ENCODE data around the gene RBPJ.

DNA sequence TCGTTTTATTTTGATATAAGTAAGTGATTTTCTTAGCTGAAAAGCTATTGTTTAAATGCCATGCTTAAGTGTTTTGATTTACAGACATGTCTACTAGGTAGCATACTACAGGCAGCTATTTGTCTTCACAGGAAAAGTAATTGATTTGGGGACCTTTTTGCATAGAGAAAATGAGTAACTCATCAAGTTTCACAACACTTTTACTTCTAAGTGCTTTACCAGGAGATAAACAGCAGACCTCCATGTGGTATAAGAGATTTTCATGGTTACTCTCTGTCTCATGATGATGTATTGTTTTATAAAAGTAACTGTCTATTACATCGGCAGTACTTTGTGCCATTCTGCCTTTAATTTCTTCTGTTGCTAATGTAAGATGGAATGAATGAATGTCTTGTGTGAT, 28.7 kb downstream of the RBPJ start:
- TF ChIP-seq, protein P1, sequence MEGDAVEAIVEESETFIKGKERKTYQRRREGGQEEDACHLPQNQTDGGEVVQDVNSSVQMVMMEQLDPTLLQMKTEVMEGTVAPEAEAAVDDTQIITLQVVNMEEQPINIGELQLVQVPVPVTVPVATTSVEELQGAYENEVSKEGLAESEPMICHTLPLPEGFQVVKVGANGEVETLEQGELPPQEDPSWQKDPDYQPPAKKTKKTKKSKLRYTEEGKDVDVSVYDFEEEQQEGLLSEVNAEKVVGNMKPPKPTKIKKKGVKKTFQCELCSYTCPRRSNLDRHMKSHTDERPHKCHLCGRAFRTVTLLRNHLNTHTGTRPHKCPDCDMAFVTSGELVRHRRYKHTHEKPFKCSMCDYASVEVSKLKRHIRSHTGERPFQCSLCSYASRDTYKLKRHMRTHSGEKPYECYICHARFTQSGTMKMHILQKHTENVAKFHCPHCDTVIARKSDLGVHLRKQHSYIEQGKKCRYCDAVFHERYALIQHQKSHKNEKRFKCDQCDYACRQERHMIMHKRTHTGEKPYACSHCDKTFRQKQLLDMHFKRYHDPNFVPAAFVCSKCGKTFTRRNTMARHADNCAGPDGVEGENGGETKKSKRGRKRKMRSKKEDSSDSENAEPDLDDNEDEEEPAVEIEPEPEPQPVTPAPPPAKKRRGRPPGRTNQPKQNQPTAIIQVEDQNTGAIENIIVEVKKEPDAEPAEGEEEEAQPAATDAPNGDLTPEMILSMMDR (IDR thresholded peaks at IDR 0.05), result no peak
- no peak for TF ChIP-seq POLR2A (IDR thresholded peaks at IDR 0.05)
